Astrocyte of the cerebellum (primary cell): ENCODE measurements around the gene BSG.
A peak's percentile ranks its signal among the peaks of the same experiment; 100 is the strongest.

Source experiments
- DNase-seq: peaks from one replicate; pipeline ENCODE4 v3.0.0-alpha.2; 2011; ENCODE audit warnings: low read depth
- H3K4me3 ChIP-seq: 2 replicates; pipeline ENCODE4 v1.5.1; 2011; ENCODE audit warnings: mild to moderate bottlenecking, low read depth, low read length, moderate library complexity
- CTCF ChIP-seq: IDR thresholded peaks from 2 replicates; pipeline ENCODE4 v1.5.1; 2012; ENCODE audit warnings: low read length, low read depth, moderate library complexity, mild to moderate bottlenecking; ENCODE audit errors: missing control alignments
- in situ Hi-C: cut with HindIII; loops from 2 replicates; pipeline ENCODE4 v1.10.0; 2017; ENCODE audit warnings: low sequenced_read_pairs

BSG gene

GRCh38 chr19:570937-571565, 1.3 kb upstream of the BSG start:
- H3K4me3 ChIP-seq, result peak overlapping the region; percentile 94
- in situ Hi-C loops, result no loop called here
- DNase-seq, result no peak
- TF ChIP-seq CTCF, result no peak

GRCh38 chr19:571566-571974, 826 bp upstream of the BSG start:
- no peak for TF ChIP-seq CTCF
- H3K4me3 ChIP-seq, result peak overlapping the region; percentile 94
- DNase-seq, result no peak
- in situ Hi-C loops, result no loop called here

- in situ Hi-C loops, result no loop called here
- TF ChIP-seq CTCF, result no peak
- H3K4me3 ChIP-seq, result peak overlapping the region; percentile 94
- no peak for DNase-seq
Measured at GRCh38 chr19:572743-573518, 535 bp downstream of the BSG start.

- H3K4me3 ChIP-seq, result peak overlapping the region; percentile 94
- in situ Hi-C loops, result no loop called here
- TF ChIP-seq CTCF, result no peak
- no peak for DNase-seq
Measured at GRCh38 chr19:573519-573825, 1.1 kb downstream of the BSG start.

GRCh38 chr19:574658-575526, 2.5 kb downstream of the BSG start:
- TF ChIP-seq CTCF, result no peak
- DNase-seq, result no peak
- in situ Hi-C loops, result no loop called here
- H3K4me3 ChIP-seq, result peak overlapping the region; percentile 36
